Lower lobe of right lung (tissue), 2 donors: ENCODE data around the gene USP24. TPM values are rescaled to one million over a fixed set of nuclear protein-coding genes. Genes with fewer than 3 reads are reported as not detected.
A peak's percentile ranks its signal among the peaks of the same experiment; 100 is the strongest.

Experiments
- ATAC-seq, 2 donors: fragments of 200-7000 bp; cut with Tn5 transposase; one replicate each; pipeline ENCODE4 v1.9.1; 2020 to 2022; ENCODE audit warnings: mild to moderate bottlenecking in 2 of 2, moderate library complexity in 2 of 2
- DNase-seq: peaks from one replicate; pipeline ENCODE4 v3.0.0-alpha.2; 2020
- H3K27ac ChIP-seq: fragments of 200-600 bp; one replicate; pipeline ENCODE4 v1.8.0; 2022
- H3K27me3 ChIP-seq: fragments of 200-600 bp; one replicate; pipeline ENCODE4 v1.8.0; 2022; ENCODE audit warnings: low read depth
- H3K36me3 ChIP-seq: fragments of 200-600 bp; one replicate; pipeline ENCODE4 v1.8.0; 2022; ENCODE audit warnings: mild to moderate bottlenecking
- H3K4me1 ChIP-seq: fragments of 200-600 bp; one replicate; pipeline ENCODE4 v1.8.0; 2022
- H3K4me3 ChIP-seq: fragments of 200-600 bp; one replicate; pipeline ENCODE4 v1.8.0; 2022; ENCODE audit warnings: mild to moderate bottlenecking
- H3K9me3 ChIP-seq: fragments of 200-600 bp; one replicate; pipeline ENCODE4 v1.8.0; 2022
- CTCF ChIP-seq: fragments of 200-600 bp; IDR thresholded peaks from one replicate; pipeline ENCODE4 v1.8.0; 2022; ENCODE audit warnings: antibody characterized with exemption, mild to moderate bottlenecking
- intact Hi-C: fragments of 100-400 bp; cut with DNase I; formaldehyde crosslinking; loops from one replicate; pipeline ENCODE4 v1.11.0; 2022
- total RNA-seq: library from RNA; stranded (reverse); fragmentation: NEBNext Ultra II Directional; extraction: Animal tissue kit (Norgen Biotek cat#: 25700); gene quantifications from one replicate; pipeline ENCODE4 v1.2.1, GENCODE V29; 2021
- donor health status: DM: no; HTN: yes; CAD: no; lungs with severe emphysema.

The USP24 gene
- total RNA-seq, 1 donor from 2014 or later = 37.6 TPM

GRCh38 chr1:55245781-55246180 is 30.6 kb upstream of the USP24 start:
- Histone ChIP-seq H3K27me3 (no peaks in the 10 kb centered on the region), H3K9me3 (no peaks in the 10 kb centered on the region), H3K36me3 (no peaks in the 10 kb centered on the region), H3K27ac (no peak overlapping the region), H3K4me1 (peaks cover 6% of the 10 kb centered on the region), H3K4me3 (no peak overlapping the region)
- no peak for DNase-seq
- no peak for ATAC-seq
- intact Hi-C loops = no loop called here
- no peak for TF ChIP-seq CTCF

DNA sequence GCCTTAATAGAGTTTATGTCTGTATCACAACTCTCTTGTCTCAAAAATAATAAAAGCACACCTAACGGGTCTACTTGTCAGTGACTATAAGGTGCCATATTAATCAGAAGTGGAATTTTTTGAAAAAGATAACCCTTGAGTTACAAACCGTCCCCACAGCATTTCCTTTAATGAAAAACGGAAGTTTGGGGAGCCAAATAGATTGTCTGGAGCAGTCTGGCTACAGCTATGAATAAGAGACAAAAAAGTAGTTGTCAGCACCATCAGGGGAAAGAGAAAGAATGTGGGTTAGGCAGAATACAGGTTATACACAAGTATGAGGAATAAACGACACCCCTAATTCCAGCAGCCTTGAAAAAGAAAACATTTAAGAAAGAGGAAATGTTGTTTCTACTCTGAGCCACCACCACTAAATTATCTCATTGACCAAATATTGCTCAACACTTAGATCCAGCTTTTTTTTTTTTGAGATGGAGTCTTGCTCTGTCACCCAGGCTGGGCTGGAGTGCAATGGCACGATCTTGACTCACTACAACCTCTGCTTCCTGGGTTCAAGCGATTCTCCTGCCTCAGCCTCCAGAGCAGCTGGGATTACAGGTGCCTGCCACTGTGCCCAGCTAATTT is 29.4 kb upstream of the USP24 start:
- DNase-seq (no peak), ATAC-seq (peak; percentile 68 to 69)
- H3K27me3 ChIP-seq = no peaks in the 10 kb centered on the region
- peak overlapping the region; percentile 56 for H3K27ac ChIP-seq
- TF ChIP-seq CTCF = no peak
- H3K4me3 ChIP-seq = no peak overlapping the region
- H3K36me3 ChIP-seq = no peaks in the 10 kb centered on the region
- H3K9me3 ChIP-seq = no peaks in the 10 kb centered on the region
- peaks cover 6% of the 10 kb centered on the region for H3K4me1 ChIP-seq
- intact Hi-C loops = no loop called here

- TF ChIP-seq CTCF = no peak
- Histone ChIP-seq H3K4me3 (no peak overlapping the region), H3K36me3 (no peaks in the 10 kb centered on the region), H3K27ac (no peak overlapping the region), H3K9me3 (no peaks in the 10 kb centered on the region), H3K27me3 (no peaks in the 10 kb centered on the region), H3K4me1 (peaks cover 6% of the 10 kb centered on the region)
- intact Hi-C loops = no loop called here
- DNase-seq = no peak
- ATAC-seq = no peak
Observed at GRCh38 chr1:55243655-55244054, 28.5 kb upstream of the USP24 start.

- intact Hi-C loops = no loop called here
- H3K4me3 ChIP-seq = no peak overlapping the region
- H3K27me3 ChIP-seq = no peaks in the 10 kb centered on the region
- no peak for DNase-seq
- H3K9me3 ChIP-seq = no peaks in the 10 kb centered on the region
- no peak for ATAC-seq
- peaks cover under 1% of the 10 kb centered on the region for H3K4me1 ChIP-seq
- H3K36me3 ChIP-seq = no peaks in the 10 kb centered on the region
- no peak overlapping the region for H3K27ac ChIP-seq
- no peak for TF ChIP-seq CTCF
Observed at GRCh38 chr1:55239548-55239947, 24.4 kb upstream of the USP24 start.

DNA sequence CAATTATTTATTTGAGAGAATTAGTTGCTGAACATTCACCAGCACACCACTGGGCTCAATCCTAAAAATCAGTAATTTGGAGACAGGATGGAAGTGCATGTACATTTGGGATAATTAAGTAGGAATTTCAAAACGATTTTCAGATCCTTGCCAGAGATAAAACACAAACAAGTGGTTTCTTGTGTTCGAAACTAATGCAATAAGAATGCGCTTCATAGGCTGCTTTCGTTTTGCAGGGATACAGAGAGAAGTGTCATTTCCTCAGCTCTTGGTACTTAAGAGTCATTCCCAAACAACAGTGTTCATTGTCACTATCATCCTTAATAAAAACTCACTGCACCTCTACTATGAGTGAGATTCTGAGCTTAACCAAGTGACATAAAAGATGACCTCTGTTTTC is 20.6 kb upstream of the USP24 start:
- H3K36me3 ChIP-seq = no peaks in the 10 kb centered on the region
- DNase-seq = no peak
- ATAC-seq = no peak
- H3K9me3 ChIP-seq = no peaks in the 10 kb centered on the region
- H3K27me3 ChIP-seq = no peaks in the 10 kb centered on the region
- no peak overlapping the region for H3K27ac ChIP-seq
- no peak overlapping the region for H3K4me3 ChIP-seq
- TF ChIP-seq CTCF = no peak
- intact Hi-C loops = no loop called here
- H3K4me1 ChIP-seq = no peaks in the 10 kb centered on the region
